GM19240 (cell line): ENCODE data around the gene SP4.

Experiments used
- DNase-seq: peaks from one replicate; pipeline ENCODE4 v3.0.0; 2011; ENCODE audit warnings: low spot score; ENCODE audit not compliant: insufficient read length

Gene SP4

DNA sequence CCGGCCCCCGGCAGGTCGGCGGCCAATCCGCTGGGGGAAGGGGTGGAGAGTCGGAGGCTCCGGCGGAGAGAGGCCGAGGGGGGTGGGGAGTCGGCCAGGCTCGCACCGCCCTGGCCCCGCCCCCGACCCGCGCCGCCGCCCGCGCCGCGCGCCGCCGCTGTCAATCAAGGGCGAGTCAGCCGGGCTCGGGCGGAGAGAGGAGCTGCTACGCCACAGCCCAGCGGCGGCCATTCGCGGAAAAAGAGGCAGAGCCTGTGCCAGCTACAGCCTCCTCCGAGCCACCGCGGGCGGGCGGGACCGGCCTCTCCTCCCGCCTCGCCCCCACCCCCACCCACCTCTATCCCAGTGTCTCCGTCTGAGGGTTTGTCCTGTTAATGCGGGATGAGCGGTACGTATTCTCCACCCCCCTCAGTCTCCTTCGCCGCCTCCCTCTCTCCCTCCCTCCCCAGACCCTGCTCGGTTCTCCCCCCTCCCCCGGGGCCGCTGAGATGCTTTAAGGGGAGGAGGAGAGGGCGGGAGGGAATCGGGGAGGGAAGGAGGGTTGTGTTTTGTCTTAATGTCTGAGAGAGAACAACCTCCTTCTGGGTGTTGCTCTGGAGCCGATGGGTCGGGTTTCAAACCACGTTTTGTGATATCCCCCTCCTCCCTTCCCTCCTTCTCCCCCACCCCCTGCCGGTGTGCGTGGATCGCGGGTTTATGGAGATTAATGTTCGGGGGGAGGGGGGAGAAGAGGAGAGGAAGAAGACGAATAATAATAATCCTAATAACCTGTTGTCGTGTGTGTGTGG lies at the start of gene SP4:
Gene SP4 (plus strand): TSS at position 213 of the 788 bp plus-strand sequence. CDS start 169 bp downstream, at position 382.
- peak; percentile 77 for DNase-seq

DNA sequence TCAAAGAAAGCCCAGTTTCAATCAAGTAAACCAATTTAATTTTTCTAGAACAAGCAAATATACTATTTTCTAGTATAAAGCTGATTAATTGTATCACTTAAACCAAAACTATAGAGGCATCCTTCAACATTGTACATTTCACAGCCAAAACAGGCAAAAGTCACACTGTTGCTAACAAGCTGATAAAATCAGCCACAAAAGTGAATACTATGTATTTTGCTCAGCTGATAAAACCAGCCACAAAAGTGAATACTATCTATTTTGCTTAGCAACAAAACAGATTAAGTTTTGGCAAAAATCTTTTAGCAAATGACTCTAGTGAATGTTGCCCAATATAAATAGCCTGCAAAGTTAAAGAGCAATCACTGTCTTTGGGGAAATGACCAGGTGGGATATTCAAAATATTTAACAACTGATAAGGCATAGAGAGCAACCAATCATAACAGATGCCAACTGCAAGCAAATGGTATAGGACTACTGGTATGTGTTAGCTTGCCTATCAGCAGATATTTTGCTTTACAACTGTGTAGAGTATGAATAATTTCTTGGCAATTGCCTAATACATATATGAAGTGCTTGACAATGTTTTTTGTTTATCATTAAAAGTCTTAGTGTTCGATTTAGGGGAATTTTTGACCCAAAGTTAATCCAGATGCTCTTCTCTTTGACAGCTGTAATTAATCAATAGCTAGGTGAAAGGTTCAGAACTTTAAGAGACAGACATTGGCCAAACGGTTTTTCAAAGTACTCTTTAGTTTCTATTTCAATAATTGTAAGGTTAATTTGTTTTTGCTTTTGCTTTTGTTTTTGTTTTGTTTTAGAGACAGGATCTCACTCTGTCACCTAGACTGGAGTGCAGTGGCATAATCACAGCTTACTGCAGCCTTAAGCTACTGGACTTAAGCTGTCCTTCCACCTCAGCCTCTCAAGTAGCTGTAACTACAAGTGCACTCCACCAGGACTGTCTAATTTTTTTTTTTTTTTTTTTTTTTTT lies 44.4 kb upstream of the SP4 start:
- no peak for DNase-seq

DNA sequence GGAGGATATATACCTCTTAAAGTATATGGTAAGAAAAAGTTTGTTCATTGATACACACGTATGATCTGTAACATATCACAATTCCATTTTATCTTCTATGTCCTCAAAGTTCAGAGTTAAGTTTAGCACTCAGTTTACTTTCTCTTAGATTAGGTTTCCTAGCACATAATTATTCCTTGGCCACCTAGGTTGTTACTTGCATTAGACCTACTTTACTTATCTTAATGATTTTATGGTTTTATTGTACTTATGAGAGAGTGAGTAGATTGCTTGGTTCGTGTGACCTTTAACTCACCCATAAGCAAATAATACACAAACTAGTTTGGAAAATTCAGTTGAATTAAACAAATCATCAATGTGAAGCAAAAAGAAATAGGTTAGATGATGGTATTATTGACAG lies 33.9 kb upstream of the SP4 start:
- DNase-seq = no peak

DNA sequence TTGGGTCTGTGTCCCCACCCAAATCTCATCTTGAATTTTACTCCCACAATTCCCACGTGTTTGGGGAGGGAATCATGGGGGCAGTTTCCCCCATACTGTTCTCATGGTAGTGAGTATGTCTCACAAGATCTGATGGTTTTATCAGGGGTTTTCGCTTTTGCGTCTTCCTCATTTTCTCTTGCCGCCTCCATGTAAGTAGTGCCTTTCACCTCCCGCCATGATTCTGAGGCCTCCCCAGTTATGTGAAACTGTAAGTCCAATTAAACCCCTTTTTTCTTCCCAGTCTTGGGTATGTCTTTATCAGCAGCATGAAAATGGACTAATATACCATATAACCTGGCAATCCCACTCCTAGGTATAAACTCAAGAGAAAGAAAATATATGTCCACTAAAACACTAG lies 25.9 kb upstream of the SP4 start:
- DNase-seq = no peak

DNA sequence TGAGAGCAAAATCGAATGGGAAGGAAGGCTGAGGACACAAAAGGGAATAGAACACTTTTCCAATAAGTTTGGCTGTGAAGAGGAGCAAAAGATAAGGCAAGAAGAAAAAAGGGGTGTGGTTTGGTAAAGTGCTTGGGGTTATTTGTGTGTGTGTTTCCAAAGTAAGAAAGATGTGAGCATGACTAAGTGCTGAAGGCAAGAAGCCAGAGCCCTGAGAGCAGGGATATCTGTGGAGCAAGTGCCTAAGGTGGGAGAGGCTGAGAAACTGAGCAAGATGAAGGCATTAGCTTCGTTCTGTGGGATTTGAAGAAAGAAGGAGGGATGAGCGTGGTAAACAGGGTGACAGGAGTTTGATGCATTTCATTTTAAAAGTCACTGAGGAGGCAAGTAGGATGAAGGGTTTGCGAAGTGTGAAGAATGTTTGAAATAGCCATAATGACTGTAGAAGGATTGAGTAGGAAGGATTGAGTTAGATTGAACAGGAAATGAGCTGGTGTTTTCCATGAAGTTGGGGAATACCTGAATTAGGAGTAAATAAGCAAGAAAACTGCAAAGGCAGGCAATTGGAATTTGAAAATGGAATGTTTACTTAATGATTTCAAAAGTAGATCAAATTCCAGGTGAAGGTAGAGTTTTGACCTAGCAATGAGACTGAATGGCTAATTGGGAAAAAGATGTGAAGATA lies 19.9 kb upstream of the SP4 start:
- no peak for DNase-seq

DNA sequence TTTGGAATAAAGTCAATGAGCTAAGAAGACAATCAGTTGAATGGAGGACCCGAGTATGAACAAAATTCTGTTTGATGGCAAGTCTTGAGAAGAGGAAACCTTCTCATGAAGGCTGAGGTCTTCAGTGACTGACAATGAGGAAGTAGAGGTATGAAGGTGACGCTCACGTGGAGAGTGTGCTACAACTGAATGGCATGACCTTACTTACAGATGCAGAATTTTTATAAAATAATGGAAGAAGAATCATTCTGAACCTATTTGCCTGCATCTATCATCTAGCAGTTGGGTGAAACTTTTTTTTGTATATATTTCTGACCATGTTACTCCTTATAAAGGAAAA lies 19.4 kb upstream of the SP4 start:
- no peak for DNase-seq

DNA sequence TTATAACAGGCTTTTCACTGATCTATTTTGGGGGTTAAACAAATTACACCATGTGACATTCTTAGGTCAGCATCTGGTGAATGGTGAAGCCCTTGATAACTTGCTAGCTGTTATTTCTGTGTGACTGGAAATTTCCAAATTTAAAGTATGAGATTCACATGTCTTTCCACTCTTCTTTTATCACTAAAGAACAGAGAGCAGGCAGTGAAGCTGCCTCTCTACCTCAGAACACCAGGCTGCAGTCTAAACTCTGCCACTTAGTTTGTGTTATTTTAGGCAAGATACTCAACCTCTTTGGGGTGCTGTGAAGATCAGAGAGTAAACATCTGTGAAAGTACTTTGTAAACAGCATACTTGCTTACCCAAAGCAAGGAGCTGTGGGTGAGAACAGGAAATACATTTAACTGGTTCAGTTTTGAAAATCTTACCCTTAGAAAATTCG lies 15.5 kb upstream of the SP4 start:
- DNase-seq = peak; percentile 12

DNA sequence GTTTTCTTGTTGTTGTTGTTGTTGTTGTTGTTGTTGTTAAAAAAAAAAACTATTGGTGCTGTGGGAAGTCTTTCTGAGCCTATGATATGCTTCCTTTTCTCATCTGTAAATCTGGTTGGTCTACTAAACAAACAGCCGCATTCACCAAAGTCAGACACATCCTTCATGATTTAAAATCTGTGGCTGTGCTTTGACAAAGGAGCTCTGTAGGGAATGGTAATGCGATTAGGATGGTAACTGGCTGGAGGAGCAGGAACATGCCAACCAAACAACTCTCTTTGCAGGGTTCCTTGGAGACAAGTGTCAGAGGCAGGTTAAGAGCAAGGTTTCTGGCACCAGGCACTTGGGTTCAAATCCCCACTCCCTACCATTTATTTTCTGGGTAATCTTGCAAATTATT lies 14.9 kb upstream of the SP4 start:
- no peak for DNase-seq

DNA sequence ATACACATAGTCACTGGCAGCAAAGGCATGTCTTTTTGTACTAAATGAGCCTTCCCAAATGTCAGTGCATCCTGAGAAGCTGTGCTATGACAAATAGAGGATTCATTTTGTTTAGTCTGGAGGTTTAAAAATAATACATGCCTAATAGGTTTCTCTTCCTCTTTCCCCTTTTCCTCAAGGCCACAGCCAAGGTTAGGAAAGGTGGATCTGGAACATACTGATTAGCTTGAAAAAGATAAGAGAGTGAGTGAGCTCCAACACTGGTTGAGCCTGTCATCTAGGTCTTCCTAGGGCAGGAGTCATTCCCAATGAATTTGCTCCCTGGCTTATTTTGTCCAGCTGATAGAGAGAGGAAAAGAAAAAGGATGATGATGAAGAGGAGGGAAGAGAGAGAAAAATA lies 14.4 kb upstream of the SP4 start:
- DNase-seq = no peak

DNA sequence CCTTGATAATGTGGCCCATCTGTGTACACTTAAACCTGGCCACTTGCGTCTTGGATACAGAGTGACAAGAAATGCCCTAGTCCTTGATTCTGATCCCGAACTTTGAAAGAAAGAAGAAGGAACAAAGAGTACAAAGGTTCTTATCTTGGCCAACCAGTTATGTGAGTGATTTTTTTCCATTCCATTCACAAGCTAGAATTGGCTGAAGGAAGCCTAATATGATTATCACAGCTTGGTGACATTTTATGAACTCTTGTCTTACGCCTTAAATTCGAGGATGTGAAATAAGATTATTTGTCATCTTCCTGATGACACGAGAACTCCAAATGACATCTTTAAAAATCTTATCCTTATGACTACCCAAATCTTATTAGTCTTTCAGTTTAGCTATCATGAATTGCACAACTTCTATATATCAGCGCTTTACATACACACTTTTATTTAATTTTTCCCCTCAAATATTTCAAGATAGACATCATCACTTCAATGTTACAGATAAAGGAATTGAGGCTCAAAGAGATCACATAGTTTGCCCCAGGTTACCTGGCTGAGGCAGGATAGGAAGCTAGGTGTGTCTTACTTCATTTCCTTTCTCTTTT lies 13.0 kb upstream of the SP4 start:
- DNase-seq = no peak

DNA sequence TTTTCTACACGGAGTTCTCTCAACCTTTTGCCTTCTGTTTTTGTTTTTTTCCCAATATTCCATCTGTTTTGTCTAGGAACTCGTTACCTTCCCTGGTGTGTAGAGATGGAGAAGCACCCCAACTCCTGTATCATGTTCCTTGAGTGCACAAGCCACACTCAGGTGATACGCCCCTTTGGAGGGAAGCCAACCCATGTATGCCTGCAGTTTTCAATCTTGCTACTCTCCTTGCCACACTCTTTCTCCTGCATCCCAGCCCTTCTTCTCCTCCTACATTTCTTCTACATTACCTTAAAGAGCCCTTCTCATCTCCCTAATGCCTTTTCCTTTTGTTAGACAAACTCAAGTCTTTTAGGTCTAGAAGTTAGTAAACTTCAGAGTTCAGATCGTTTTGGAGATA lies 10.2 kb upstream of the SP4 start:
- DNase-seq = no peak

DNA sequence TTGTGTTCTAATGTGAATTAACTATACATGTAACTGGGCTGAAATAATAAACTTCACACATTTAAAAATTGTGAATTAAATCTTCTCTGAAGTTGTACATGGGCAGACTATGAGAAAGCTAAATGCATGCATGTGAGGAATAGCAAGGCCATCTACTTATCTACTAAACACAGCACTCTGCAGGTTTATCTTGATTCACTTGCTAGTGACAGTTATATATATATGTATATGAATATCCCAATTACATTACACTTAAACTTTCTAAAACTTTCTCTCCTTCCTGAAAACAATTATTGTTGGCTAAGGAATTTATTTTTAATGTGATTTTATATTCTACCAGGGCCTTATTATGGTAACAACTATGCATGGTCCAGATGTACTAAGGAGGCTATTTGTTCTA lies 5.1 kb upstream of the SP4 start:
- DNase-seq = no peak

DNA sequence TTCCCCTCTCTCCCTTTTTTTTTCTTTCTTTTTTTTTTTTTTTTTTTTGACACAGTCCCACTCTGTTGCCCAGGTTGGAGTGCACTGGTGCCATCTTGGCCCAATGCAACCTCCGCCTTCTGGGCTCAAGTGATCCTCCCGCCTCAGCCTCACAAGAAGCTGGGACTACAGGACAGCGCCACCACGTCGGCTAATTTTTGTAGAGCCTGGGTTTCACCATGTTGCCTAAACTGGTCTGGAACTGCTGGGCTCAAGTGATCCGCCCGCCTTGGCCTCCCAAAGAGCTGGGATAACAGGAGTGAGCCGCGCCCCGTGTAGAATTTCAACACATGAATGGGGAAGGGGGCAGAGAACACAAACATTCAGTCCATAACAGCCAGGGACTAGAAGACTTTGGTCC lies 2.6 kb upstream of the SP4 start:
- DNase-seq = no peak

DNA sequence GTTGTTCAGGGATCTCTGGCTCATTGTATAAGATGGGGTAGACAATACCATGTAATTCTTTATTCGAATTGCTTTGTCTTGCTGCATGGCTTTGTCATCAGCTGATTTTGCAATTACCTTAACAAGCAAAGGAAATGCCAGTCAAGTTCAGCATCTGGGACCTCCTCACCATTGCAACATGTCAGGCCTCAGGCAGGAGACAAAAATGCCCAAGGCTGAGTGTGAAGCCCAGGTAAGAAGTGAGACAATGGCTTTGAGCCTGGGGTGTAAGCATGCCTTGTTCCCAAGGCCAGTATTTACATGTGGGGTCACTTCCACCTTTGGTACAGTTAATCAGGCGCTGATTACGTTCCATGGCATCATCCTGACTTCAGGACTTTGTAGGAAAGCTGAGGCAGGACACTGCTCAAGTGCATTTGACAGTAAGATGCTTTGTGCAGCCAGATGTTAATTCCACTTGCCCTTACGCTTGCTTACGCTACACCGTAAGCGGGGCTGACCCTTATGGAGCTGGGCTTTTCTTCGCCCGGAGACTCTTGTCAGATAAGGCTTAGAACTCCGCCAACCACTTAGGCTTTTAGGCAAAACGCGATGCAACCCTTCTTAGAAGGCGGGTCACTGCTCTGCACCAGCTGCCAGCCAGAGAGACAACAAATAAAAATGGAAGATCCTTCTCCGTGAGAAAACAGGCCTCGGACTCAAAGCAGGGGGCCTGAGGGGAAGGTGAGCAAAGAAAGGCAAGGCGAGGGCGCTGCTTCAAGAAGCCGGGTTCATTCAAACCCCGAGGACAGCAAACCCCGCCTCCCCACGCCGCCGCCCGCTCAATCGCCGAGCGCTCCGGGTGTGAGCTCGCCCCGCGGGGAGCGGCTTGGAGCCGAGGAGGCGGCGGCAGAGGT lies 1.3 kb upstream of the SP4 start:
- no peak for DNase-seq

DNA sequence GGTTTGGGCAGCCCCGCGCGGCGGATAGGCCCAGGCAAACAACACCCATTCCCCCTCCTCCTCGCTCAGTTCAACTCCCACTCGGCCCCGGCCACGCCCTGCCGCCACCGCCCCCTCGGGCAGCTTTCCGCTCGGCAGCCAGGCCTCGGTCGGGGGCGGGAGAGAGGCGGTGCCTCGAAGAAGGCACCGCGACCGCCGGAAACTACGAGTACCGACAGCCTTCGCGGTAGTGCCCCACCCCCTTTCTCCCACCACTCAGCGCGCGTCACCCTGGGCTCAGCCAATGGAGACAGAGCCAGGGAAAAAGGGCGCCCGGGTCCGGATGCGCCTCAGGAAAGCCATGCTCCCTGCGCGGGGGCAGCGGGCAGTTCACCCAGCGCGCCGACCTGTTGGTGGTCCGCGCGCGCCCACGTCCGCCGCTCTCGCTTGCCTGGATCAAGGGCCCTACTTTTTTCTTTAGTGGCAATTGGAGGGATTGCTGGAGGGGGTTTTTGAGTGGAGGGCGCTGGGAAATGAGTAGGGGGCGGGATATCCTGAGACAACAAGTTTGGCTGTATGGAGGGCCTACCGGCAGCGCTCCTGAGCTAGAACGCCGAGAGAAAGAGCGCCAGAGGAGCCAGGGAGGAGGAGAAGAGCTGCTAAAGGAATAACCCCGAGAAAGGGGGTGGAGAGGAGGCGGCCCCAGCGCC lies 557 bp upstream of the SP4 start:
- DNase-seq = peak; percentile 83

DNA sequence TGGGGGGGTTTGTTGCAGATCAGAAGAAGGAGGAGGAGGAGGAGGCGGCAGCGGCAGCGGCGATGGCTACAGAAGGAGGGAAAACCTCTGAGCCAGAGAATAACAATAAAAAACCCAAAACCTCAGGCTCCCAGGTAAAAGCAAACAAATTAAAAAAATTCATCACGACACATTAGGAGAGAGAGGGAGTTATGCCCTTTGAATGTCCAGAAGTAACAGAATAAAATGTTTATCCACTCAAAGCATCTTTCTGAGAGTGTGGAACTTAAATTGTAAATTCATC lies 717 bp downstream of the SP4 start:
- DNase-seq = no peak

DNA sequence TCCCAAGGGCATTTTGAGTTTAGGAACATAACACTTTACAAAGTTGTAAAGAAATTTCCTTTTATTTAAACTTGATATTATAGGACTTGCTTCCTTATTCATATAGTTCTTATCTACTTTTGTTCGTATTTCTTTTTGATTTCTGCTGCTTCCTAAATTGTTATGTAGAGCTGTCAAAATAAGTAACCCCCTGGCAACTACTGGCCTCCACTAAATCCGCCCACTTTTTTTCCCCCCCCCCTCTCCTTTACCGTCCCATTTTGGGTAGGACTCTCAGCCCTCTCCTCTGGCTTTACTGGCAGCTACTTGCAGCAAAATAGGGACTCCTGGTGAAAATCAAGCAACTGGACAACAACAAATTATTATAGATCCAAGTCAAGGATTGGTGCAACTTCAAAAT lies 1.1 kb downstream of the SP4 start:
- DNase-seq = no peak

DNA sequence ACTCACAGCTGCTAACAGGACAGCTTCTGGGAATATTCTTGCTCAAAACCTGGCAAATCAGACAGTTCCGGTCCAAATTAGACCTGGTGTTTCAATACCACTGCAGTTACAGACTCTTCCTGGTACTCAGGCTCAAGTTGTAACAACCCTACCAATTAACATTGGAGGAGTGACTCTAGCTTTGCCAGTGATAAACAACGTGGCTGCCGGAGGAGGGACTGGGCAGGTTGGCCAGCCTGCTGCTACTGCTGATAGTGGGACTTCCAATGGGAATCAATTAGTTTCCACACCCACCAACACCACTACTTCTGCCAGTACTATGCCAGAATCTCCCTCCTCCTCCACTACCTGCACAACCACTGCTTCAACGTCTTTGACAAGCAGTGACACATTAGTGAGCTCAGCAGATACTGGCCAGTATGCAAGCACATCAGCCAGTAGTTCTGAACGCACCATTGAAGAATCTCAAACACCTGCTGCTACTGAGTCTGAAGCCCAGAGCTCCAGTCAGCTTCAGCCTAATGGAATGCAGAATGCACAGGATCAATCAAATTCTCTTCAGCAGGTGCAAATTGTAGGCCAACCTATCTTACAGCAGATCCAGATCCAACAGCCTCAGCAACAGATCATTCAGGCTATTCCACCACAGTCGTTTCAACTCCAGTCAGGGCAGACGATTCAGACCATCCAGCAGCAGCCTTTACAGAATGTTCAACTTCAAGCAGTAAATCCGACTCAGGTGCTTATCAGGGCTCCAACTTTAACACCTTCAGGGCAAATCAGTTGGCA lies 2.1 kb downstream of the SP4 start:
- DNase-seq = no peak

DNA sequence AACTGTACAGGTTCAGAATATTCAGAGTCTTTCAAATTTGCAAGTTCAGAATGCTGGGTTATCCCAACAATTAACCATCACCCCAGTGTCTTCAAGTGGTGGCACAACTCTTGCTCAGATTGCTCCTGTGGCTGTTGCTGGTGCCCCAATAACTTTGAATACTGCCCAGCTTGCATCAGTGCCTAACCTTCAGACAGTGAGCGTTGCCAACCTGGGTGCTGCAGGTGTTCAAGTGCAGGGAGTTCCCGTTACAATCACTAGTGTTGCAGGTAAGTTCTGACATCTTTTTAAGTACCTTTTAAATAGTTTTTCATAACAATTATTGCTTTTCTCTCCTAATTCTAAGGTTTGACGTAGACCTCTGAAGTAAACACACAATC lies 2.7 kb downstream of the SP4 start:
- no peak for DNase-seq
